ENCODE measurements around the gene IL1RAPL2. TPM values are rescaled to one million over a fixed set of nuclear protein-coding genes. Genes with fewer than 3 reads are reported as not detected.

IL1RAPL2 gene
- total RNA-seq, 1 experiment from 2014 or later = 1.6 TPM

- no peak overlapping the region for H2AFZ ChIP-seq
- H3K9me2 ChIP-seq (ENCODE audit: insufficient read depth) = no peaks in the 10 kb centered on the region
- TF ChIP-seq CTCF (conservative IDR thresholded peaks at IDR 0.05) = no peak
- no peak for TF ChIP-seq EZH2 (IDR thresholded peaks at IDR 0.05; ENCODE audit: low read depth)
- CTCF ChIA-PET = no interaction called here
- H4K20me1 ChIP-seq (ENCODE audit: insufficient read depth) = no peaks in the 10 kb centered on the region
- intact Hi-C loops (cut with micrococcal nuclease; ENCODE audit: unreplicated experiment) = no loop called here
- H3K79me2 ChIP-seq (ENCODE audit: low read depth) = no peaks in the 10 kb centered on the region
- no peaks in the 10 kb centered on the region for H3K9me3 ChIP-seq (ENCODE audit: insufficient read depth, low read depth)
- H3K36me3 ChIP-seq (ENCODE audit: low read depth) = no peaks in the 10 kb centered on the region
- no peak for DNase-seq
- H3K4me1 ChIP-seq (replicated peaks; ENCODE audit: insufficient read depth) = no peaks in the 10 kb centered on the region
- no peaks in the 10 kb centered on the region for H3K27me3 ChIP-seq (ENCODE audit: insufficient read depth, low read depth)
- no peaks in the 10 kb centered on the region for H3F3A ChIP-seq (ENCODE audit: insufficient read depth, low read depth)
- no peak overlapping the region for H3K4me2 ChIP-seq
- no peak overlapping the region for H3K4me3 ChIP-seq
- H3K27ac ChIP-seq = no peak overlapping the region
- no TSS peak for BruUV-seq (replicated peaks)
- POLR2A ChIA-PET (ENCODE audit: unreplicated experiment) = no interaction called here
Measured at GRCh38 chrX:105050921-105051320, 484.9 kb downstream of the IL1RAPL2 start.

GRCh38 chrX:105051364-105051763, 485.4 kb downstream of the IL1RAPL2 start:
- H3K36me3 ChIP-seq (ENCODE audit: low read depth) = no peaks in the 10 kb centered on the region
- no peaks in the 10 kb centered on the region for H3K4me1 ChIP-seq (replicated peaks; ENCODE audit: insufficient read depth)
- intact Hi-C loops (cut with micrococcal nuclease; ENCODE audit: unreplicated experiment) = no loop called here
- BruUV-seq (replicated peaks) = no TSS peak
- POLR2A ChIA-PET (ENCODE audit: unreplicated experiment) = no interaction called here
- no peak overlapping the region for H3K4me2 ChIP-seq
- no peaks in the 10 kb centered on the region for H3F3A ChIP-seq (ENCODE audit: insufficient read depth, low read depth)
- CTCF ChIA-PET = no interaction called here
- H3K27ac ChIP-seq = no peak overlapping the region
- no peak for TF ChIP-seq CTCF (conservative IDR thresholded peaks at IDR 0.05)
- no peak for TF ChIP-seq EZH2 (IDR thresholded peaks at IDR 0.05; ENCODE audit: low read depth)
- no peaks in the 10 kb centered on the region for H4K20me1 ChIP-seq (ENCODE audit: insufficient read depth)
- no peaks in the 10 kb centered on the region for H3K9me2 ChIP-seq (ENCODE audit: insufficient read depth)
- H3K79me2 ChIP-seq (ENCODE audit: low read depth) = no peaks in the 10 kb centered on the region
- no peaks in the 10 kb centered on the region for H3K9me3 ChIP-seq (ENCODE audit: insufficient read depth, low read depth)
- no peaks in the 10 kb centered on the region for H3K27me3 ChIP-seq (ENCODE audit: insufficient read depth, low read depth)
- H2AFZ ChIP-seq = no peak overlapping the region
- H3K4me3 ChIP-seq = no peak overlapping the region
- no peak for DNase-seq

GRCh38 chrX:105052926-105053325, 486.9 kb downstream of the IL1RAPL2 start:
- Histone ChIP-seq H3K27me3 (ENCODE audit: insufficient read depth, low read depth) (no peaks in the 10 kb centered on the region), H3K9me3 (ENCODE audit: insufficient read depth, low read depth) (no peaks in the 10 kb centered on the region), H3K79me2 (ENCODE audit: low read depth) (no peaks in the 10 kb centered on the region), H3F3A (ENCODE audit: insufficient read depth, low read depth) (no peaks in the 10 kb centered on the region), H3K4me3 (no peak overlapping the region), H2AFZ (no peak overlapping the region), H3K27ac (no peak overlapping the region), H3K9me2 (ENCODE audit: insufficient read depth) (no peaks in the 10 kb centered on the region), H3K36me3 (ENCODE audit: low read depth) (no peaks in the 10 kb centered on the region), H3K4me2 (no peak overlapping the region), H4K20me1 (ENCODE audit: insufficient read depth) (no peaks in the 10 kb centered on the region), H3K4me1 (replicated peaks; ENCODE audit: insufficient read depth) (no peaks in the 10 kb centered on the region)
- no peak for TF ChIP-seq CTCF (conservative IDR thresholded peaks at IDR 0.05)
- no peak for TF ChIP-seq EZH2 (IDR thresholded peaks at IDR 0.05; ENCODE audit: low read depth)
- DNase-seq = no peak
- CTCF ChIA-PET = no interaction called here
- POLR2A ChIA-PET (ENCODE audit: unreplicated experiment) = no interaction called here
- intact Hi-C loops (cut with micrococcal nuclease; ENCODE audit: unreplicated experiment) = no loop called here
- BruUV-seq (replicated peaks) = no TSS peak

All from PC-9 (cell line).